Mesendoderm (in vitro differentiated cells): ENCODE data around the gene LMF1.

Experiments used
- DNase-seq: peaks from one replicate; pipeline ENCODE4 v3.0.0; 2013
- H2AK5ac ChIP-seq: 2 replicates; pipeline ENCODE4 v1.6.1; 2013; ENCODE audit warnings: low read length, inconsistent platforms
- H2BK120ac ChIP-seq: 2 replicates; pipeline ENCODE4 v1.6.1; 2013; ENCODE audit warnings: low read depth, mild to moderate bottlenecking, low read length, moderate library complexity, mixed read lengths
- H2BK15ac ChIP-seq: replicated peaks from 2 replicates; pipeline ENCODE4 v1.6.1; 2013; ENCODE audit warnings: low read depth, mild to moderate bottlenecking, moderate library complexity
- H2BK5ac ChIP-seq: 2 replicates; pipeline ENCODE4 v1.6.1; 2013; ENCODE audit warnings: low read length, inconsistent platforms
- H3K18ac ChIP-seq: 2 replicates; pipeline ENCODE4 v1.6.1; 2013; ENCODE audit warnings: mild to moderate bottlenecking, low read length, mixed read lengths
- H3K23ac ChIP-seq: one replicate; pipeline ENCODE4 v1.6.1; 2013; ENCODE audit warnings: low read length
- H3K27ac ChIP-seq: 2 replicates; pipeline ENCODE4 v1.5.1; 2013; ENCODE audit warnings: low read depth, mild to moderate bottlenecking, inconsistent platforms, low read length, moderate library complexity
- H3K27me3 ChIP-seq: 2 replicates; pipeline ENCODE4 v1.6.1; 2013; ENCODE audit warnings: low read length, control low read depth, mild to moderate bottlenecking, inconsistent platforms; ENCODE audit not compliant: insufficient read depth, poor library complexity
- H3K36me3 ChIP-seq: 2 replicates; pipeline ENCODE4 v1.6.1; 2013; ENCODE audit warnings: low read length, inconsistent platforms; ENCODE audit not compliant: control insufficient read depth, insufficient read depth
- H3K4ac ChIP-seq: one replicate; pipeline ENCODE4 v1.6.1; 2013; ENCODE audit warnings: low read depth, mild to moderate bottlenecking, low read length, moderate library complexity
- H3K4me1 ChIP-seq: 2 replicates; pipeline ENCODE4 v1.6.1; 2013; ENCODE audit warnings: low read depth, low read length, inconsistent platforms; ENCODE audit not compliant: control insufficient read depth
- H3K4me2 ChIP-seq: 2 replicates; pipeline ENCODE4 v1.6.1; 2013; ENCODE audit warnings: low read length
- H3K4me3 ChIP-seq: 2 replicates; pipeline ENCODE4 v1.5.1; 2013; ENCODE audit warnings: mild to moderate bottlenecking, low read length
- H3K56ac ChIP-seq: one replicate; pipeline ENCODE4 v1.6.1; 2013; ENCODE audit warnings: low read length
- H3K79me1 ChIP-seq: 2 replicates; pipeline ENCODE4 v1.6.1; 2013; ENCODE audit warnings: low read length, inconsistent platforms
- H3K79me2 ChIP-seq: 2 replicates; pipeline ENCODE4 v1.6.1; 2013; ENCODE audit warnings: mild to moderate bottlenecking, low read length; ENCODE audit not compliant: control insufficient read depth, insufficient read depth
- H3K9ac ChIP-seq: 2 replicates; pipeline ENCODE4 v1.6.1; 2013; ENCODE audit warnings: low read length, inconsistent platforms
- H4K5ac ChIP-seq: one replicate; pipeline ENCODE4 v1.6.1; 2013; ENCODE audit warnings: low read length
- H4K8ac ChIP-seq: one replicate; pipeline ENCODE4 v1.6.1; 2013; ENCODE audit warnings: low read depth, mild to moderate bottlenecking, control low read depth, low read length, moderate library complexity
- WGBS: extraction: QIAGEN DNeasy Blood & Tissue Kit; methylation state at CpG from one replicate; pipeline ENCODE4 v1.1.7; 2013; ENCODE audit warnings: low lambda C conversion rate, missing lambda C conversion rate; ENCODE audit not compliant: insufficient coverage; ENCODE audit errors: extremely low coverage; 5-methylcytosine and 5-hydroxymethylcytosine counted together

The LMF1 gene

DNA sequence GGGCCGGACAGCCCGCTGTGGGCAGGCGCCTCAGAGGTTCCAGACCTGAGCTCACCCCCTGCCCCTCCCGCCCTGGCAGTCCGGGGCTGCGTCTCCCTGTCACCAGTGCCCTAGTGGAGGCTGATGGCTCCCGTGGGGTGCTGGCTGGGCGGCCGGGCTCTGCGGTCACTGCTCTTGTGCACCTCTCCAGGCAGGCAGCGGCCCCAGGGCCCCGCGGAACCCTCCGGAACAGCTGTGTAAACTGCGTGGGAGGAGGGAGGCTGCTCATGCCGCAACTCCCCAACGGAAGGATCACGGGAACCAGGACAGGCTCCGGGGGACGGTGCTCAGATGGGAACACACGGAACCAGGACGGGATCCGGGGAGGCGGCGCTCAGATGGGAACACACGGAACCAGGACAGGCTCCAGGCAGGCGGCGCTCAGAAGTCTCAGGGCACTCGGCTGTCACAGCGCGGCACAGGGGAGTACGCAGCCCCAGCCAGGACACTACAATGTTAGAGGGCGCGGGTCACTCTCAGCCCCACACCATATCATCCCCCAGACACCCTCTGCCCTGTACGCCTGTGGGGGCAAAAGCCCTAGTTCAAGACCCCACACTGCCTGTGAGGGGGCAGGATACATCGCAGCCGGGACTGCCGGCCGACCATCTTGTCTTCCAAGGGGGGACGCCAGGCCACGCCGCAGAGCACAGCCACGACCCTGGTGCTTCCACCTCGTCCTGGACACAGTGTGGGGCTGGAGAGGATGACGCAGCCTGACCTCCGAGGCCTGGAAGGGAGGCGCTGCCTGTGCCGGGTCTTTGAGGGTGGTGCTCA lies 96.2 kb downstream of the LMF1 start:
- Histone ChIP-seq H3K27me3 (no peaks in the 10 kb centered on the region), H4K5ac (no peak overlapping the region), H3K36me3 (no peaks in the 10 kb centered on the region), H3K79me1 (no peaks in the 10 kb centered on the region), H3K4ac (no peak overlapping the region), H2BK120ac (no peak overlapping the region), H3K27ac (no peak overlapping the region), H3K9ac (no peak overlapping the region), H3K56ac (no peak overlapping the region), H3K4me2 (no peak overlapping the region), H3K23ac (no peak overlapping the region), H3K4me1 (no peaks in the 10 kb centered on the region), H3K4me3 (no peak overlapping the region), H4K8ac (no peak overlapping the region), H3K79me2 (no peaks in the 10 kb centered on the region), H2BK5ac (no peak overlapping the region), H2AK5ac (no peak overlapping the region), H2BK15ac (no peak overlapping the region), H3K18ac (no peak overlapping the region)
- no CpG with 5 or more reads among the region's 48 CpGs for WGBS
- no peak for DNase-seq

DNA sequence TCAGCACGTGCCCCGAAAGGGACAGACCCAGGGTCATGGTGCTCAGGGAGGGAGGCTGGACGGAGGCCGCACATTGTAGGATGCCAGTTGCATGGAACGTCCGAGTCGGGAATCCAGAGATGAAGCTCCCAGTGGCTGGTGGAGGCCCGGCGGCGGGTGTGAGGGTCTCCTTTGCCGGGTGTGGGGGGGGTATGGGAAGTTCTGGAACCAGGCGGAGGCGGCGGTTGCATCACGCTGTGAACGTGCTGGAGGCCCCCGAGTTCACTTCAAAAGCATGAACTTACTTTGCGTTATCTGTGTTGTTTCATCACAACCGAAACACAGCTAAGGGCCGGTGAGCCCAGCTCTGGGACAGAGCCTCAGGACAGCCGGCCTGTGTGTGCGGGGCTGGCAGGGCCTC lies 96.9 kb downstream of the LMF1 start:
- Histone ChIP-seq H2AK5ac (no peak overlapping the region), H3K4me2 (no peak overlapping the region), H3K4me3 (no peak overlapping the region), H2BK120ac (no peak overlapping the region), H3K27ac (no peak overlapping the region), H3K4ac (no peak overlapping the region), H3K56ac (no peak overlapping the region), H4K5ac (no peak overlapping the region), H3K4me1 (no peaks in the 10 kb centered on the region), H3K36me3 (no peaks in the 10 kb centered on the region), H2BK15ac (no peak overlapping the region), H2BK5ac (no peak overlapping the region), H3K79me2 (no peaks in the 10 kb centered on the region), H3K18ac (no peak overlapping the region), H3K23ac (no peak overlapping the region), H4K8ac (no peak overlapping the region), H3K27me3 (no peaks in the 10 kb centered on the region), H3K9ac (no peak overlapping the region), H3K79me1 (no peaks in the 10 kb centered on the region)
- no CpG with 5 or more reads among the region's 22 CpGs for WGBS
- DNase-seq, result no peak

DNA sequence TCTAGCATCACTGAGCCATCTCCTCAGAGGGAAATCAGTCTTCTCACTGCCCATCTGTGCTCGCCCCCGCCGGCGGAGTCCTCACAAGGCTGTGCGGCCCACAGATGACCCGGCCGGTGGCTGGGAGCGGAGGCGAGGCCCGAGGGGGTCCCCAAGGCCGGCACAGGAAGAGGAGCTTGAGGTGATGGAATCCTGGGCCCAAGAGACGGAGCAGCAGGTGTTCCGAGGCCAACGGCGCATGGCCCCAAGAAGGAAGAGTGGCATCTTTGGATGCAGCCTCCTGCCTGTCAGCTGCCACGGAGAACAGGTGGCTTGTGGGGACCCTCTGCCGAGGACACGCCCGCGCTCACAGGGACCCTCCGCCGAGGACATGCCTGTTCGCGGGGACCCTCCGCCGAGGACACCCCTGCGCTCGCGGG lies 97.5 kb downstream of the LMF1 start:
- Histone ChIP-seq H3K4me2 (no peak overlapping the region), H2BK5ac (no peak overlapping the region), H4K5ac (no peak overlapping the region), H4K8ac (no peak overlapping the region), H3K56ac (no peak overlapping the region), H2BK15ac (no peak overlapping the region), H3K4me1 (no peaks in the 10 kb centered on the region), H3K4ac (no peak overlapping the region), H3K36me3 (no peaks in the 10 kb centered on the region), H2AK5ac (no peak overlapping the region), H3K23ac (no peak overlapping the region), H2BK120ac (no peak overlapping the region), H3K79me1 (no peaks in the 10 kb centered on the region), H3K27ac (no peak overlapping the region), H3K4me3 (no peak overlapping the region), H3K18ac (no peak overlapping the region), H3K27me3 (no peaks in the 10 kb centered on the region), H3K9ac (no peak overlapping the region), H3K79me2 (no peaks in the 10 kb centered on the region)
- WGBS, result no CpG with 5 or more reads among the region's 29 CpGs
- no peak for DNase-seq

DNA sequence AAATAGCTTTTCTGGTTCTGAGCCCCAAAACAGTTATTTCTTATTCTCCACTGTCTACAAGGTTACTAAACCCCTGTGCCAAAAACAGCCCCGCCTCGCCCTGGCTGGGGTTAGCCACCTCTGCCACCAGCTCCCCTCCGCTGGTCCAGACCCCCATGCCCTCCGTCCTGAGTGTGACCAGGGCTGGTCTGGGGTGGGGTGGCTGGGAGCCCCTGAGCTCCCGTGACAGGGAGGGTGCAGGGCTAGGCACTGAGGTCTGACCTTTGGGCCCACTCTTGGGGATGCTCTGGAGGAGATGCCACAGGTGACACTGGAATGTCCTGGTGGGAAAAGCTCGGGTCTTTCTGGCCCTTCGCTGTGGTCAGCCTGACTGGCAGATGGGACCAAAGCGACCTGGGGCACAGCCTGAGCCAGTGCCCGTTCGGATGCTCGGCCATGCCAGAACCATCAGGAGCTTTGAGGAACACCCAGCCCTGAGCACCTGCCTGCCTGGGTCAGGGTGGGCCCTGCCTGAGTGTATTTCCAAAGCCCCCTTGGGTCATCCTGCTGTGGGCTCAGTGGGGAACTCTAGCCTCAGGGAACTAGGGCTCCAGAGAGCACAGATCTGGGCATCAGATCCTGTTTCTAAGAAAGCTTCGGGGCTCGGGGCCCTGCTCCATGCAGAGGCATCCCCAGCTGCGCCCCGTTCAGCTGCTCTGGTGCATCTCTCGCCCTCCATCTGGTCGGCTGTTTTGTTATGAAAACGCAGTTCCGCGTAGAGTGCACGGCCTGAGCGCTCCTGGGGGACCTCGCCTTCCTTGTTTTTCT lies 98.1 kb downstream of the LMF1 start:
- Histone ChIP-seq H3K27ac (no peak overlapping the region), H3K23ac (no peak overlapping the region), H3K9ac (no peak overlapping the region), H3K36me3 (no peaks in the 10 kb centered on the region), H2BK5ac (no peak overlapping the region), H3K4ac (no peak overlapping the region), H3K4me1 (no peaks in the 10 kb centered on the region), H3K18ac (no peak overlapping the region), H2BK120ac (no peak overlapping the region), H3K79me1 (no peaks in the 10 kb centered on the region), H4K8ac (no peak overlapping the region), H3K4me3 (no peak overlapping the region), H2AK5ac (no peak overlapping the region), H3K4me2 (no peak overlapping the region), H3K27me3 (no peaks in the 10 kb centered on the region), H2BK15ac (no peak overlapping the region), H4K5ac (no peak overlapping the region), H3K56ac (no peak overlapping the region), H3K79me2 (no peaks in the 10 kb centered on the region)
- DNase-seq, result no peak
- WGBS, result no CpG with 5 or more reads among the region's 23 CpGs

DNA sequence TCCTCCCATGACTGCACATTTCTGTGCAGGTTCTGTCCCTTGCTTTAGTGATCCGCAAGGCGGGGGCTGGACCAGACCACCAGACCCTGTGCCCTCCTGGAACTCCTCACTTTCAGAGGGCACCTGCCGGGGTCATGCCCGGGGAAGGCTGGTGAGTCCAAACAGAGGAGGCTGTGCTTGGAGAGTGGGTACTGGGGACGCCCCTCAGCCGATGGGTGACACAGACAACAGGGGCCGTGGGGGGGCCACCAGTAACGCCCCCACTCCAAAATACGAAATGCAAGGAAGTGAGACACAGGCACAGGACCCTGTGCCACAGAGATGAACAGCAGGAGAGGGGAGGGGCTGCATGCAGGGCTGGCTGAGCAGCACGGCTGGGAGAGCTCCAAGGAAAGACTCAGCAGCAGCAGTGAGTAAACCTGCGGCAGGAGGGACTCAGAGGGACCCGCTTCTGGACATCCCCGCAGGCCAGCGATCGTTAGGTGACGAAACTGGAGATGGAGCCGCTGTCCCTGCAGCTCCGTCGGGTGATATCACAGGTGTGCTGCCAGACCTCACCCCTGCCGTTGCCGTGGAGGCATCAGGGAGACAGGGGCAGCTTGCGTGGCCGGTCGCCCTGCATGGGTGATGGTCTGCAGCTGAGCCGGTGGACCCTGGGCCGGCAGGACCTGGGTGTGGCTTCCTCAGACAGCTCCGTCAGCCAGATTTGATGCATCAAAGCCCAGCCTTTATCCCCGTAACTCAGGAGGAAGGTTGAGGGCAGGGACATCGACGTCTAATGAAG lies 99.0 kb downstream of the LMF1 start:
- Histone ChIP-seq H3K4me2 (no peak overlapping the region), H3K18ac (no peak overlapping the region), H2BK5ac (no peak overlapping the region), H3K4ac (no peak overlapping the region), H3K9ac (no peak overlapping the region), H3K79me2 (no peaks in the 10 kb centered on the region), H4K5ac (no peak overlapping the region), H3K4me3 (no peak overlapping the region), H3K23ac (no peak overlapping the region), H3K36me3 (no peaks in the 10 kb centered on the region), H3K27me3 (no peaks in the 10 kb centered on the region), H3K79me1 (no peaks in the 10 kb centered on the region), H3K4me1 (no peaks in the 10 kb centered on the region), H2AK5ac (no peak overlapping the region), H2BK15ac (no peak overlapping the region), H4K8ac (no peak overlapping the region), H3K27ac (no peak overlapping the region), H3K56ac (no peak overlapping the region), H2BK120ac (no peak overlapping the region)
- DNase-seq, result no peak
- WGBS, result no CpG with 5 or more reads among the region's 30 CpGs
